ENCODE results near the gene OR4F17.
"Not testable (repeated sequence)": the region's sequence is repeated elsewhere in the genome, so short reads cannot be mapped to it uniquely, and the experiment has no call there.

The OR4F17 gene, protein sequence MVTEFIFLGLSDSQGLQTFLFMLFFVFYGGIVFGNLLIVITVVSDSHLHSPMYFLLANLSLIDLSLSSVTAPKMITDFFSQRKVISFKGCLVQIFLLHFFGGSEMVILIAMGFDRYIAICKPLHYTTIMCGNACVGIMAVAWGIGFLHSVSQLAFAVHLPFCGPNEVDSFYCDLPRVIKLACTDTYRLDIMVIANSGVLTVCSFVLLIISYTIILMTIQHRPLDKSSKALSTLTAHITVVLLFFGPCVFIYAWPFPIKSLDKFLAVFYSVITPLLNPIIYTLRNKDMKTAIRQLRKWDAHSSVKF

GRCh38 chr19:106804-107203 is at the start of gene OR4F17:
TSS of gene OR4F17 (plus strand) at chr19:107104. CDS start at chr19:110679, 3,575 bp downstream.
- DNase-seq (ENCODE audit: low read depth), result not testable (repeated sequence)

DNA sequence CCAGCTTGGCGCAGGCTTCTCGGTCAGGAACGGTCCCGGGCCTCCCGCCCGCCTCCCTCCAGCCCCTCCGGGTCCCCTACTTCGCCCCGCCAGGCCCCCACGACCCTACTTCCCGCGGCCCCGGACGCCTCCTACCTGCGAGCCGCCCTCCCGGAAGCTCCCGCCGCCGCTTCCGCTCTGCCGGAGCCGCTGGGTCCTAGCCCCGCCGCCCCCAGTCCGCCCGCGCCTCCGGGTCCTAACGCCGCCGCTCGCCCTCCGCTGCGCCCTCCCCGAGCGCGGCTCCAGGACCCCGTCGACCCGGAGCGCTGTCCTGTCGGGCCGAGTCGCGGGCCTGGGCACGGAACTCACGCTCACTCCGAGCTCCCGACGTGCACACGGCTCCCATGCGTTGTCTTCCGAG is 36.1 kb upstream of the OR4F17 start:
- DNase-seq (ENCODE audit: low read depth), result not testable (repeated sequence)

- not testable (repeated sequence) for DNase-seq (ENCODE audit: low read depth)
These were observed 24.0 kb upstream of the OR4F17 start for GRCh38 chr19:82864-83263.

DNA sequence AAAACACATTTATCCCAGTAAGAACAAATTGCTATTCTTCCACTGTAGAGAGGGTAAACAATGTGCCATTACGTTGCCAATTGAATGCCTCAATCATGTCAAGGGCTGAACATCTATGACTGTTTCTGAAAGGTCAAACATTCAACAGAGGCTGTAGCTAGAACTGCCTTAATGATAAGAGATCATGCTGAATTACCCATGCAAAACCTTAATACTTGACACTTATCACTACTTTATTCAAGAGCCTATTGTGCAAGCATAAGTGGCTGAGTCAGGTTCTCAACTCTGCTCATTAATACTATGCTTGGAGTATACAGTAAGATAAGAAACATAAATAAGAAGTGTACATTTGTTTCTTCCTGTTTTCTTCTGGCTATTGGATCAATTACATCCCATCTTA is 23.3 kb upstream of the OR4F17 start:
- not testable (repeated sequence) for DNase-seq (ENCODE audit: low read depth)

GRCh38 chr19:90678-91077 is 16.2 kb upstream of the OR4F17 start:
- not testable (repeated sequence) for DNase-seq (ENCODE audit: low read depth)

GRCh38 chr19:94794-95193 is 12.1 kb upstream of the OR4F17 start:
- DNase-seq (ENCODE audit: low read depth), result not testable (repeated sequence)

GRCh38 chr19:97647-98046 is 9.3 kb upstream of the OR4F17 start:
- DNase-seq (ENCODE audit: low read depth), result not testable (repeated sequence)

GRCh38 chr19:120443-121140 is 13.7 kb downstream of the OR4F17 start:
- DNase-seq (ENCODE audit: low read depth), result not testable (repeated sequence)

Measured in ELR (cell line).